ENCODE measurements around the gene FGF21.

FGF21 gene

GRCh38 chr19:48749571-48750198, 5.6 kb upstream of the FGF21 start:
- Histone ChIP-seq H3K9me3 (replicated peaks; ENCODE audit: low read length) (no peaks in the 10 kb centered on the region), H3K27me3 (ENCODE audit: control insufficient read depth, insufficient read depth, low read length) (peaks cover 31% of the 10 kb centered on the region), H3K36me3 (ENCODE audit: insufficient read depth, low read length) (no peaks in the 10 kb centered on the region), H3K4me3 (ENCODE audit: low read length) (no peak overlapping the region), H3K4me1 (ENCODE audit: control insufficient read depth, insufficient read depth, low read length) (peaks cover 9% of the 10 kb centered on the region), H3K4me2 (ENCODE audit: low read length) (no peak overlapping the region), H3K9ac (ENCODE audit: low read depth, low read length) (no peak overlapping the region)

DNA sequence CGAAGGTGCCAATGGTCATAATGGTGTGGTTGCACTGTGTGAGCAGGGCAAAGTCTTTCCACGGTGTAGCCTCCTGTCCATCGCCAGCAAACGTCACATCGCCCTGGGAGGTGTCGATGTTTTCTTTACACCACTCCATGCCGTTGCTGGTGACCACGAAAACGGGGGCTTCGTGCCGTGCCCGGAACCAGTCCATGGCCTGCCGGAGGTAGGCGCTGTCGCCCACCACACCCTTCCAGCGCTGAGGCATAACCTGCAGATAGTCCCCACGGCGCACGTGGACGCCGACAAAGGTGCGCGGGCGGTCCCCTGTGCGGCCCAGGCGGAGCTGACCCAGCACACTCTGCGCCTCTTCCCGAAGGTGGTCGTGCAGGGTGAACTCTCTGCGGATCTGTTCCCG, 5.0 kb upstream of the FGF21 start:
- peaks cover 9% of the 10 kb centered on the region for H3K4me1 ChIP-seq (ENCODE audit: control insufficient read depth, insufficient read depth, low read length)
- H3K9ac ChIP-seq (ENCODE audit: low read depth, low read length), result no peak overlapping the region
- H3K27me3 ChIP-seq (ENCODE audit: control insufficient read depth, insufficient read depth, low read length), result peaks cover 34% of the 10 kb centered on the region
- no peak overlapping the region for H3K4me2 ChIP-seq (ENCODE audit: low read length)
- H3K36me3 ChIP-seq (ENCODE audit: insufficient read depth, low read length), result no peaks in the 10 kb centered on the region
- H3K4me3 ChIP-seq (ENCODE audit: low read length), result no peak overlapping the region
- no peaks in the 10 kb centered on the region for H3K9me3 ChIP-seq (replicated peaks; ENCODE audit: low read length)

- Histone ChIP-seq H3K4me3 (ENCODE audit: low read length) (no peak overlapping the region), H3K4me1 (ENCODE audit: control insufficient read depth, insufficient read depth, low read length) (peaks cover 9% of the 10 kb centered on the region), H3K4me2 (ENCODE audit: low read length) (no peak overlapping the region), H3K9ac (ENCODE audit: low read depth, low read length) (no peak overlapping the region), H3K27me3 (ENCODE audit: control insufficient read depth, insufficient read depth, low read length) (peaks cover 37% of the 10 kb centered on the region), H3K9me3 (replicated peaks; ENCODE audit: low read length) (no peaks in the 10 kb centered on the region), H3K36me3 (ENCODE audit: insufficient read depth, low read length) (no peaks in the 10 kb centered on the region)
These were observed 4.4 kb upstream of the FGF21 start for GRCh38 chr19:48750771-48751504.

- Histone ChIP-seq H3K9me3 (replicated peaks; ENCODE audit: low read length) (no peaks in the 10 kb centered on the region), H3K4me1 (ENCODE audit: control insufficient read depth, insufficient read depth, low read length) (peaks cover 7% of the 10 kb centered on the region), H3K36me3 (ENCODE audit: insufficient read depth, low read length) (no peaks in the 10 kb centered on the region), H3K4me3 (ENCODE audit: low read length) (peak overlapping the region; percentile 51), H3K9ac (ENCODE audit: low read depth, low read length) (no peak overlapping the region), H3K4me2 (ENCODE audit: low read length) (peak overlapping the region; percentile 72), H3K27me3 (ENCODE audit: control insufficient read depth, insufficient read depth, low read length) (peaks cover 37% of the 10 kb centered on the region)
These were observed 3.4 kb upstream of the FGF21 start for GRCh38 chr19:48751845-48752495.

GRCh38 chr19:48752496-48753365, 2.6 kb upstream of the FGF21 start, which contains the start of gene FUT1:
TSS of gene FUT1 (minus strand) at chr19:48752641. CDS start at chr19:48751281, 1,360 bp downstream.
- Histone ChIP-seq H3K4me3 (ENCODE audit: low read length) (peak within 1 kb of the TSS; percentile 51), H3K27me3 (ENCODE audit: control insufficient read depth, insufficient read depth, low read length) (peaks cover 37% of the 10 kb centered on the region), H3K9me3 (replicated peaks; ENCODE audit: low read length) (no peaks in the 10 kb centered on the region), H3K4me1 (ENCODE audit: control insufficient read depth, insufficient read depth, low read length) (peaks cover 7% of the 10 kb centered on the region), H3K36me3 (ENCODE audit: insufficient read depth, low read length) (no peaks in the 10 kb centered on the region), H3K4me2 (ENCODE audit: low read length) (peak within 1 kb of the TSS; percentile 72), H3K9ac (ENCODE audit: low read depth, low read length) (no peak within 1 kb of the TSS)

- peaks cover 34% of the 10 kb centered on the region for H3K27me3 ChIP-seq (ENCODE audit: control insufficient read depth, insufficient read depth, low read length)
- H3K4me2 ChIP-seq (ENCODE audit: low read length), result no peak overlapping the region
- H3K36me3 ChIP-seq (ENCODE audit: insufficient read depth, low read length), result no peaks in the 10 kb centered on the region
- H3K9ac ChIP-seq (ENCODE audit: low read depth, low read length), result no peak overlapping the region
- H3K4me3 ChIP-seq (ENCODE audit: low read length), result no peak overlapping the region
- H3K4me1 ChIP-seq (ENCODE audit: control insufficient read depth, insufficient read depth, low read length), result peaks cover 7% of the 10 kb centered on the region
- H3K9me3 ChIP-seq (replicated peaks; ENCODE audit: low read length), result no peaks in the 10 kb centered on the region
These were observed 463 bp downstream of the FGF21 start for GRCh38 chr19:48755787-48756186.

DNA sequence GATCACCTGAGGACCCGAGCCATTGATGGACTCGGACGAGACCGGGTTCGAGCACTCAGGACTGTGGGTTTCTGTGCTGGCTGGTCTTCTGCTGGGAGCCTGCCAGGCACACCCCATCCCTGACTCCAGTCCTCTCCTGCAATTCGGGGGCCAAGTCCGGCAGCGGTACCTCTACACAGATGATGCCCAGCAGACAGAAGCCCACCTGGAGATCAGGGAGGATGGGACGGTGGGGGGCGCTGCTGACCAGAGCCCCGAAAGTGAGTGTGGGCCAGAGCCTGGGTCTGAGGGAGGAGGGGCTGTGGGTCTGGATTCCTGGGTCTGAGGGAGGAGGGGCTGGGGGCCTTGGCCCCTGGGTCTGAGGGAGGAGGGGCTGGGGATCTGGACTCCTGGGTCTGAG, 888 bp downstream of the FGF21 start:
- no peaks in the 10 kb centered on the region for H3K9me3 ChIP-seq (replicated peaks; ENCODE audit: low read length)
- no peak overlapping the region for H3K4me2 ChIP-seq (ENCODE audit: low read length)
- no peak overlapping the region for H3K4me3 ChIP-seq (ENCODE audit: low read length)
- peaks cover 7% of the 10 kb centered on the region for H3K4me1 ChIP-seq (ENCODE audit: control insufficient read depth, insufficient read depth, low read length)
- no peaks in the 10 kb centered on the region for H3K36me3 ChIP-seq (ENCODE audit: insufficient read depth, low read length)
- H3K27me3 ChIP-seq (ENCODE audit: control insufficient read depth, insufficient read depth, low read length), result peaks cover 33% of the 10 kb centered on the region
- H3K9ac ChIP-seq (ENCODE audit: low read depth, low read length), result no peak overlapping the region

DNA sequence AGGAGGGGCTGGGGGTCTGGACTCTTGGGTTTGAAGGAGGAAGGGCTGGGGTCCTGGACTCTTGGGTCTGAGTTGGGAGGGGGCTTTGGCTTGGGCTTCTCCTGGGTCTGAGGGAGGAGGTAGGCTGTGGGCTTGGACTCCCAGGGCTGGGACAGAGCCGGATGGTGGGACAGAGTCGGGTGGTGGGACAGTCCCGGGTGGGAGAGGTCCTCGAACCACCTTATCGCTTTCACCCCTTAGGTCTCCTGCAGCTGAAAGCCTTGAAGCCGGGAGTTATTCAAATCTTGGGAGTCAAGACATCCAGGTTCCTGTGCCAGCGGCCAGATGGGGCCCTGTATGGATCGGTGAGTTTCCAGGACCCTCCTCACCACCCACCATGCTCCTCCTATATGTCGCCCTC, 1.4 kb downstream of the FGF21 start:
- H3K4me2 ChIP-seq (ENCODE audit: low read length), result no peak overlapping the region
- peaks cover 32% of the 10 kb centered on the region for H3K27me3 ChIP-seq (ENCODE audit: control insufficient read depth, insufficient read depth, low read length)
- H3K4me3 ChIP-seq (ENCODE audit: low read length), result no peak overlapping the region
- no peak overlapping the region for H3K9ac ChIP-seq (ENCODE audit: low read depth, low read length)
- H3K36me3 ChIP-seq (ENCODE audit: insufficient read depth, low read length), result no peaks in the 10 kb centered on the region
- H3K9me3 ChIP-seq (replicated peaks; ENCODE audit: low read length), result no peaks in the 10 kb centered on the region
- peaks cover 7% of the 10 kb centered on the region for H3K4me1 ChIP-seq (ENCODE audit: control insufficient read depth, insufficient read depth, low read length)

GRCh38 chr19:48757089-48757675, 1.9 kb downstream of the FGF21 start:
- Histone ChIP-seq H3K4me1 (ENCODE audit: control insufficient read depth, insufficient read depth, low read length) (peaks cover 7% of the 10 kb centered on the region), H3K9me3 (replicated peaks; ENCODE audit: low read length) (no peaks in the 10 kb centered on the region), H3K27me3 (ENCODE audit: control insufficient read depth, insufficient read depth, low read length) (peaks cover 32% of the 10 kb centered on the region), H3K36me3 (ENCODE audit: insufficient read depth, low read length) (no peaks in the 10 kb centered on the region), H3K4me2 (ENCODE audit: low read length) (no peak overlapping the region), H3K9ac (ENCODE audit: low read depth, low read length) (no peak overlapping the region), H3K4me3 (ENCODE audit: low read length) (no peak overlapping the region)

- Histone ChIP-seq H3K36me3 (ENCODE audit: insufficient read depth, low read length) (no peaks in the 10 kb centered on the region), H3K4me3 (ENCODE audit: low read length) (no peak overlapping the region), H3K4me1 (ENCODE audit: control insufficient read depth, insufficient read depth, low read length) (peaks cover 2% of the 10 kb centered on the region), H3K9ac (ENCODE audit: low read depth, low read length) (no peak overlapping the region), H3K9me3 (replicated peaks; ENCODE audit: low read length) (no peaks in the 10 kb centered on the region), H3K27me3 (ENCODE audit: control insufficient read depth, insufficient read depth, low read length) (peaks cover 32% of the 10 kb centered on the region), H3K4me2 (ENCODE audit: low read length) (no peak overlapping the region)
These were observed 2.4 kb downstream of the FGF21 start for GRCh38 chr19:48757741-48758144.
